Kidney (tissue), 14 donors: Measurements from ENCODE around the gene PLCH2. TPM values are rescaled to one million over a fixed set of nuclear protein-coding genes. Genes with fewer than 3 reads are reported as not detected.

ENCODE experiments used
- DNase-seq, 5 donors: peaks; one replicate each; pipeline ENCODE4 v3.0.0-alpha.2; 2013 to 2020
- FAIRE-seq: peaks from 2 replicates; lab custom pipeline; 2012; peaks lifted over from hg19 to GRCh38; lab: Jason Lieb, UNC
- H3K27ac ChIP-seq, 2 donors: one replicate each; pipeline ENCODE4 v1.7.0; 2013; ENCODE audit warnings: low read depth in 2 of 2, low read length in 2 of 2, inconsistent platforms in 1 of 2
- H3K27me3 ChIP-seq: one replicate; pipeline ENCODE4 v1.7.1; 2013; ENCODE audit warnings: low read length, inconsistent platforms; ENCODE audit not compliant: control insufficient read depth, insufficient read depth
- H3K36me3 ChIP-seq, 3 donors: one replicate each; pipeline versions ENCODE4 v1.7.0 to v1.7.1; 2013; ENCODE audit warnings: low read length in 3 of 3, control low read depth in 1 of 3, inconsistent platforms in 1 of 3; ENCODE audit not compliant: insufficient read depth in 3 of 3, control insufficient read depth in 2 of 3
- H3K4me1 ChIP-seq, 3 donors: one replicate each; pipeline versions ENCODE4 v1.7.0 to v1.7.1; 2013; ENCODE audit warnings: low read length in 3 of 3, inconsistent platforms in 1 of 3, low read depth in 1 of 3; ENCODE audit not compliant: control insufficient read depth in 2 of 3, insufficient read depth in 2 of 3
- H3K4me3 ChIP-seq, 3 donors: one replicate each; pipeline versions ENCODE4 v1.7.0 to v1.8.1; 2013; ENCODE audit warnings: low read length in 3 of 3, control low read depth in 1 of 3, inconsistent platforms in 1 of 3
- H3K9ac ChIP-seq, 3 donors: one replicate each; pipeline versions ENCODE4 v1.7.0 to v1.7.1; 2013; ENCODE audit warnings: low read length in 3 of 3, control low read depth in 1 of 3, inconsistent platforms in 1 of 3
- H3K9me3 ChIP-seq, 3 donors: one replicate each; pipeline versions ENCODE4 v1.7.0 to v1.7.1; 2013; ENCODE audit warnings: low read length in 3 of 3, control low read depth in 1 of 3, inconsistent platforms in 1 of 3; ENCODE audit not compliant: control insufficient read depth in 2 of 3, insufficient read depth in 1 of 3
- CTCF ChIP-seq: IDR thresholded peaks from 3 replicates; pipeline ENCODE4 v1.5.1; 2012; ENCODE audit warnings: mild to moderate bottlenecking, moderate library complexity, borderline replicate concordance; ENCODE audit not compliant: insufficient read depth; ENCODE audit errors: extremely low read depth
- intact Hi-C: fragments of 100-400 bp; cut with DNase I; formaldehyde crosslinking; loops from one replicate; pipeline ENCODE4 v1.11.1; 2022
- polyA plus RNA-seq: library from polyadenylated mRNA; stranded (reverse); fragments of 350-450 nt; fragmentation: Illumina TruSeq; extraction: RNeasy Lipid Tissue Mini Kit (QIAGEN cat#74804); gene quantifications from one replicate; pipeline ENCODE4 v1.2.3, GENCODE V29; 2014; ENCODE audit warnings: low read depth, low replicate concordance; ENCODE audit not compliant: insufficient read depth
- total RNA-seq: library from RNA; stranded (reverse); fragmentation: NEBNext Ultra II Directional; extraction: Animal tissue kit (Norgen Biotek cat#: 25700); gene quantifications from one replicate; pipeline ENCODE4 v1.2.1, GENCODE V29; 2021
- donor health status: control.
- donor health status: control.
- donor health status: control.
- donor health status: control.
- donor health status: control.
- donor health status: DM: yes; HTN: yes; CAD: no.
- donor health status: Normal renal cell carcinoma (clear cell type).

PLCH2 gene
- total and polyA plus RNA-seq, 2 donors from 2014 or later, result 7.4 to 8.7 TPM

- Histone ChIP-seq H3K4me1 (no peaks in the 10 kb centered on the region), H3K4me3 (no peak overlapping the region), H3K27me3 (peaks cover 4% of the 10 kb centered on the region), H3K27ac (no peak overlapping the region), H3K9me3 (no peaks in the 10 kb centered on the region), H3K9ac (no peak overlapping the region), H3K36me3 (peaks cover 0 to 14% (median 7%) of the 10 kb centered on the region in 3 donors)
- TF ChIP-seq CTCF, result no peak
- no peak for DNase-seq
- FAIRE-seq, result no peak
- intact Hi-C loops, result no loop called here
These were observed 30.9 kb downstream of the PLCH2 start for GRCh38 chr1:2506901-2507565.

GRCh38 chr1:2507744-2508155 lies 31.7 kb downstream of the PLCH2 start:
- no peak for TF ChIP-seq CTCF
- Histone ChIP-seq H3K9me3 (no peaks in the 10 kb centered on the region), H3K27me3 (peaks cover 4% of the 10 kb centered on the region), H3K4me3 (no peak overlapping the region), H3K27ac (no peak overlapping the region), H3K4me1 (no peaks in the 10 kb centered on the region), H3K9ac (no peak overlapping the region), H3K36me3 (peaks cover 0 to 18% (median 7%) of the 10 kb centered on the region in 3 donors)
- intact Hi-C loops, result no loop called here
- FAIRE-seq, result no peak
- DNase-seq, result no peak

- Histone ChIP-seq H3K9ac (no peak overlapping the region), H3K4me3 (no peak overlapping the region), H3K4me1 (no peaks in the 10 kb centered on the region), H3K27ac (no peak overlapping the region), H3K36me3 (peaks cover 0 to 19% (median 9%) of the 10 kb centered on the region in 3 donors), H3K9me3 (no peaks in the 10 kb centered on the region), H3K27me3 (peaks cover 4% of the 10 kb centered on the region)
- DNase-seq (no peak), FAIRE-seq (no peak)
- intact Hi-C loops, result no loop called here
- no peak for TF ChIP-seq CTCF
These were observed 32.1 kb downstream of the PLCH2 start for GRCh38 chr1:2508180-2508579.
